HG02840 (cell line): ENCODE data around the gene GLI2.

Source experiments
- ATAC-seq: cut with Tn5 transposase; IDR thresholded peaks from one replicate; pipeline ENCODE4 v1.9.1; 2021; ENCODE audit warnings: mild to moderate bottlenecking, moderate library complexity, moderate number of reproducible peaks; ENCODE audit not compliant: unreplicated experiment, low FRiP score

The GLI2 gene

GRCh38 chr2:120767486-120768005 is 31.9 kb downstream of the GLI2 start:
- ATAC-seq = no peak

- ATAC-seq = no peak
These were observed 32.7 kb downstream of the GLI2 start for GRCh38 chr2:120768112-120769048.

- ATAC-seq = no peak
These were observed 33.6 kb downstream of the GLI2 start for GRCh38 chr2:120769076-120769786.

- no peak for ATAC-seq
These were observed 34.1 kb downstream of the GLI2 start for GRCh38 chr2:120769787-120770120.

- no peak for ATAC-seq
These were observed 34.5 kb downstream of the GLI2 start for GRCh38 chr2:120770176-120770575.

GRCh38 chr2:120770641-120771040 is 35.0 kb downstream of the GLI2 start:
- no peak for ATAC-seq

- no peak for ATAC-seq
These were observed 35.6 kb downstream of the GLI2 start for GRCh38 chr2:120771111-120771780.

- no peak for ATAC-seq
These were observed 36.1 kb downstream of the GLI2 start for GRCh38 chr2:120771781-120772208.

GRCh38 chr2:120772261-120772660 is 36.6 kb downstream of the GLI2 start:
- ATAC-seq = no peak

GRCh38 chr2:120773186-120773800 is 37.6 kb downstream of the GLI2 start:
- ATAC-seq = no peak

- no peak for ATAC-seq
These were observed 39.0 kb downstream of the GLI2 start for GRCh38 chr2:120774557-120775160.

- ATAC-seq = no peak
These were observed 39.5 kb downstream of the GLI2 start for GRCh38 chr2:120775194-120775593.

GRCh38 chr2:120775801-120776589 is 40.3 kb downstream of the GLI2 start:
- no peak for ATAC-seq

GRCh38 chr2:120776649-120777048 is 41.0 kb downstream of the GLI2 start:
- ATAC-seq = no peak

GRCh38 chr2:120777170-120777751 is 41.6 kb downstream of the GLI2 start:
- no peak for ATAC-seq

- ATAC-seq = no peak
These were observed 42.1 kb downstream of the GLI2 start for GRCh38 chr2:120777787-120778186.

GRCh38 chr2:120778244-120778643 is 42.6 kb downstream of the GLI2 start:
- ATAC-seq = no peak

GRCh38 chr2:120779781-120780283 is 44.2 kb downstream of the GLI2 start:
- ATAC-seq = no peak

GRCh38 chr2:120780402-120780801 is 44.7 kb downstream of the GLI2 start:
- ATAC-seq = no peak
